ENCODE measurements around the gene CALCR.

DNA sequence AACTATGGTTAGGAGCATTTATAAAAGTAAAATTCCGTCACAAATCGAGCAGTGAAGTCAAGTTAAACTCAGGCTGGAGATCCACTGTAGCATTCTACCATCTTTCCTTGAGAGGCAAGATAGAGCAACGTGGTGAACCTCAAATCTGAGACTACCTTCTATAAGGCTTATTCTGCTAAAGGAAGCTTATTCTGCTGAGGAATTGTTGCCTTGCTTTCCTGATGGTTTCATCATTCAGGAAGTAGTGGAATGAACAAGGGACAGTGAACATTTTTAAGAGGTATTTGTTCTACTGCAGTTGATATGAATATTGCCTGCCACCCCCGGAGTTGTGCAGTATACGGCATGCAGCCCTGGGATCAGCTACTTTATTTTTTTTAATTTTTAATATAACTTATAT lies 171.6 kb downstream of the CALCR start:
- TF ChIP-seq, protein P1, sequence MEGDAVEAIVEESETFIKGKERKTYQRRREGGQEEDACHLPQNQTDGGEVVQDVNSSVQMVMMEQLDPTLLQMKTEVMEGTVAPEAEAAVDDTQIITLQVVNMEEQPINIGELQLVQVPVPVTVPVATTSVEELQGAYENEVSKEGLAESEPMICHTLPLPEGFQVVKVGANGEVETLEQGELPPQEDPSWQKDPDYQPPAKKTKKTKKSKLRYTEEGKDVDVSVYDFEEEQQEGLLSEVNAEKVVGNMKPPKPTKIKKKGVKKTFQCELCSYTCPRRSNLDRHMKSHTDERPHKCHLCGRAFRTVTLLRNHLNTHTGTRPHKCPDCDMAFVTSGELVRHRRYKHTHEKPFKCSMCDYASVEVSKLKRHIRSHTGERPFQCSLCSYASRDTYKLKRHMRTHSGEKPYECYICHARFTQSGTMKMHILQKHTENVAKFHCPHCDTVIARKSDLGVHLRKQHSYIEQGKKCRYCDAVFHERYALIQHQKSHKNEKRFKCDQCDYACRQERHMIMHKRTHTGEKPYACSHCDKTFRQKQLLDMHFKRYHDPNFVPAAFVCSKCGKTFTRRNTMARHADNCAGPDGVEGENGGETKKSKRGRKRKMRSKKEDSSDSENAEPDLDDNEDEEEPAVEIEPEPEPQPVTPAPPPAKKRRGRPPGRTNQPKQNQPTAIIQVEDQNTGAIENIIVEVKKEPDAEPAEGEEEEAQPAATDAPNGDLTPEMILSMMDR (conservative IDR thresholded peaks at IDR 0.05): no peak
- TF ChIP-seq ZFX (IDR thresholded peaks at IDR 0.05): no peak

All from C4-2B (cell line).